ENCODE data around the gene ECHDC3.
"Not testable (repeated sequence)": the region's sequence is repeated elsewhere in the genome, so short reads cannot be mapped to it uniquely, and the experiment has no call there.

The ECHDC3 gene

DNA sequence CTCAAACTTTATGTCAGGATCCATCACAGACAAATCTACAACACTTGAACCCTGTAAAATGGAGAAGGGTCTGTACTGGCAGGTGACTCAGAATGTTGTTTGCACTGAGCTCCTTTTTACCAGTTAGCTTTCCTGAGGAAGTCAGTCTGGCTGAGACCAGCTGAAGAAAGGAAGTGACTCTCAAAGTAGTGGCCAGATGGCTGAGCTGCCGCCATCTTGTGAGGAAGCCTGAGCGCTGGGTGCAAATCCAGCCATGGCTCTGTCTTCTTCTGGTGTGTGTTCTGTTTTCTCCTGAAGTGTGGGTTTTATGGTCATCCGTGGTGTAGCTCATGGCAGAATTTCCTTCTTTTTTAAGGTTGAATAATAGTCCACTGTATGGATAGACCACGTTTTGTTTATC is 25.5 kb upstream of the ECHDC3 start:
- no peak for DNase-seq

DNA sequence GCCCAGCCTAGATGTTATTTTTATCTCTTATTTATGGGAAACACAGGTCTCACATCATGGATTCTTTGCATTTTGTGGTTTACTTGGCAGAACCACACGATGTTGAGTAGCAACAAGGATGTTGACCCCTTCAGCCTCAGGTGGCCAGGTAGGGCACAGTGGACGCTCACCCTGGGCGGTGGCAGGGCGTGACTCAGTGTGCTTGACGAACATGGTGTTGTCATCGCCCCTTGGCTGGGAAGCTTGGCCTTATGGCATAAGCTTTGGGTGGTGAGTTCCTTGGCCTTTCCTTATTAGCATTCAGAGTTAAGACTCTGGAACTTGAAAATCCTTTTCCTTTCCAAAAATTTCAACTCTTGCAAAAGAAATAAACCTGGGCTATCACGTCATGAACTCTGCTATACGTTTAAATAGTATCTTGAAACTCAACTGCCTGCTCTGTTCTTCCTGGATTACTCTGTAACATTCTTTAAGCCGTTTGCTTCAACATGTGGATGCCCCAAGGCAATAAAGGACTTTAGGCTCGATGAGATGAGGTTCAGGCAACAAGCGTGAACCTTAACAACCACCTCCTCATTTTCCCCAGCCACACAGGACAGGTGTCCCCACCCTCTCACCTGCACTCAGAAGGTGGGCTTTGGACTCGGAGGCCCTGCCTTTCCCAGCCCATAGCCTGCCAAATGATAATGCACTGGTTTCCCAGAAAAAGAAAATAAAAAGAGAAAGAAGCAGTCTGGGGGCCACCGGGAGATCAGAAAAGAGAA is 22.5 kb upstream of the ECHDC3 start:
- DNase-seq: no peak

DNA sequence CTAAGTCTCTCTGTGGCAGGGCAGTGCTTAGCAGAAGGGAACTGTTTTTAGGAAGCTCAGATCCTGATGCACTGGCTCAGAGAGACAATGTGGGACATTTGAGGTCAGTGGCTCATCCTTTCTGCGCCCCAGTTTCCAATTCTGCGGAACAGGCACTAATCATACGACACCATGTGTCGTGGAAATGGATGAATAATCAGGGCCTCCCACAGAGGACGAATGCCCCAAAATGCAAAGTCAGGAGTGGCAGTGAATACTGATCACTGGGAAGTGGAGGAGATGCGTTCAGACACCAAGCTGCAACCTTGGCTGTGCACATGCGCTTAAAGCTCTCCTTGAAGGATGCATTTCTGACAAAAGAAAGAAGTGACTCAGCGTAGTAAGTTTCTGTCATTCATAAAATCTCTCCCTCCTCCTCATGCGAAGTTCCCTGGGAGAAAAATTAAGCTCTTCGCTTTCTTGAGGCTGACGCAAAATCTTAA is 21.9 kb upstream of the ECHDC3 start:
- DNase-seq: no peak

DNA sequence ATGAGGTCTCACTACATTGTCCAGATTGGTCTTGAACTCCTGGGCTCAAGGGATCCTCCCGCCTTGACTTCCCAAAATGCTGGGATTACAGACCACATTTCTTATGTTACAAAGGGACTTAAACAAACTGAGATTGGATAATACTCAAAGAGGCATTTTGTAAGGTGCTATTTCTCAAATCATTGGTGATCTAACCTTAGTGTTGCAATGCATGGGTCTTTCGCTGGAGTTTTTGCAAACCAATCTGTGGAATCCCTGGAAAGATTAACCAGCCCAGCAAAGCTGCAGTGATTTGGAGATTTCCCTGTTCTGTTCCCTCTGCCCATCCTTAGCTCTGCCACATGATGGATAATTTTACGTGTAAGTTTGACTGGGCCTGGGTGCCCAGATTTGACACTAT is 20.4 kb upstream of the ECHDC3 start:
- no peak for DNase-seq

DNA sequence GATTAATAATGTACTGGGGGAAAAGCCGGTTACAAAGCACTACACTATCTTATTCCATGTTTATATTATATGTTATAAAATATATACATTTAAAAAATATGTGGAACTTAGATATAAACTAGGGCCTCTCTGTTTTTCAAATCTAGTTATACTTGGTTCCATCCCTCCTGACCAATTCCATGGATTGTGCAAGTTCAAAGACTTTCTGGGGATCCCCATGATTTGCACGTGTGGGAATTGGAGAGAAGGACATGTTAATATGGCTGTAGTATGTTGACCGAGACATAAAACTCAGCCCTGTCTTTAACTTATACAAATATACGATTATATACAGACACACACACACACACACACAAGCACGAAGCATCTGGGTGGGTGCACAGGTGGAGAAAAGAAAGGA is 18.8 kb upstream of the ECHDC3 start:
- DNase-seq: no peak

DNA sequence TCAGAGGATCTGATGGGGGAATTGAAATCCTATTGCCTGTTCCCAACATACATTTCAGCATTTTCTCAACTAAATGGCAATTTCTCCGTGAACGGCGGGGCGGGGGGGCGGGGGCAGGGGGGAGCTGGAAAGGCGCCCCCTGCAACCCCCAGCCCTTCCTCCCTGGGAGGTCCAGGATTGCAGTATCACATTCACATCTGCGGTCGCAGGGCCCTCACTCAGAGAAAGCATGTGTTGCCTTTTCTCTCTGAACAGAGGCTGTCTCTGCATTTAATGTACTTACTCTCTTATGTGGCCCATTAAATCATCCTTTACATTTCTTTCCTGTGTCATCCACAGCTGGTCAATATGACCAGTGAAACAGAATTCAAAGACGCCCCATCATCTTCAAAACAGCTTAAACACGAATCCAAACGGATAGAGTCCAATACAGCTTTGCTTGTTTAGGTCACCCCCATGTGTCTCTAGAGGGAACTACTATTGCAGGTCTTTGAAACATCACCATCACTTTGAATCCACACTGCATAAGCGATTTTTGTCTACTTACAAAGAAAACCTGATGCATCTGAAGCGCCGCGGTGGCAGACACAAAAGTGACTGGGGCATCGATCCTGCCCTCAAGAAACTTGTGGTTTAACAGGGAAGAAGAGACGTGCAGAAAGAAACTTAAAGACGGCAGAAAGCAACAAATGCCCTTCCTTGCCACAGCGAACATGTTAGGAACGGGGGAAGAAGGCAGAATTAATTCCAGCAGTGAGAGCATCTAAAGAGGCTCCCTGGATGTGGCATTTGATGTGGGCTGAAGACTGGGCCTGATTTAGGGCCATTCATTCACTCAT is 17.0 kb upstream of the ECHDC3 start:
- DNase-seq: no peak

DNA sequence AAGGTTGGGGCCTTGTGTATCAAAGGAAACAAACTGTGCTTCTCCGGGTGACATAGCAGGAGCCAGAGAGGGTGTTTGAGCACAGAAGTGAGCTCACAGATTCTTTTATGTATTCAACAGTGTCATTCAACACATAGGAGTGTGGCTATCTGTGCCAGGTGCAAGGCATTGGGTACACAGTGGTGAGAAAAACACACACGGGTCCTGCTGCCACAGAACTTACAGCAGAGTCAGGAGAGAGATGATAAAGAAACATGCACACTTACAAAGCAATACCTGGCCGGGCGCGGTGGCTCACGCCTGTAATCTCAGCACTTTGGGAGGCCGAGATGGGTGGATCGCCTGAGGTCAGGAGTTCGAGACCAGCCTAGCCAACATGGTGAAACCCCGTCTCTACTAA is 16.3 kb upstream of the ECHDC3 start:
- DNase-seq: no peak

DNA sequence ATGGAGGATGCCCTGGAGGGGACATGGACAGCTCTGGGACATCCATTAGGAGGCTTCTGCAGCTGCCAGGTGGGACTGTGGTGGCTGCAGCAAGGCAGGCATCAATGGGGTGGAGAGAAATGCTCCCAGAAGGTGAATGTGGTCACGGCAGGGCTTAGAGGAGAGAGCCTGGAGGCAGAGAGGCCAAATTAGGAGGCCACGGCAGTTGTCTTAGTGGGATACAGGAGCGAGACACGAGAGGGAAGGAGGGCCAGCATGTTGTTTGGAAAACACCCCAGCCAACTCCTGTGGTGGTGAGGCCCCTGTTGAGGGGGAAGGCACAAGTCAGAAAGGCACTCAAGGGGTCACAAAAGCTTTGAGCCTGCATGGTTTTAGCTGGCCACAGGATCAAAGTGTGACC is 14.6 kb upstream of the ECHDC3 start:
- no peak for DNase-seq

DNA sequence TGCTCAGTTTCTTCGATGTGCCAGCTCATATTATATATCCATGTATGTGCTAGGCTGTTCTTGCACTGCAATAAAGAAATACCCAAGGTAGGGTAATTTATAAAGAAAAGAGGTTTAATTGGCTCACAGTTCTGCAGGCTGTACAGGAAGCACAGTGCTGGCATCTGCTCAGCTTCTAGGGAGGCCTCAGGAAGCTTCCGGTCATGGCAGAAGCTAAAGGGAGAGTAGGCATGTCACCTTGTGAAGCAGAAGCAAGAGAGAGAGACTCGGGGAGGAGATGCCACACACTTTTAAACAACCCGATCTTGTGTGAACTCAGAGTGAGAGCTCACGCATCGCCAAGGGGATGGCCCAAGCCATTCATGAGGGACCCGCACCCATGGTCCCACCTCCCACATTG is 13.8 kb upstream of the ECHDC3 start:
- no peak for DNase-seq

DNA sequence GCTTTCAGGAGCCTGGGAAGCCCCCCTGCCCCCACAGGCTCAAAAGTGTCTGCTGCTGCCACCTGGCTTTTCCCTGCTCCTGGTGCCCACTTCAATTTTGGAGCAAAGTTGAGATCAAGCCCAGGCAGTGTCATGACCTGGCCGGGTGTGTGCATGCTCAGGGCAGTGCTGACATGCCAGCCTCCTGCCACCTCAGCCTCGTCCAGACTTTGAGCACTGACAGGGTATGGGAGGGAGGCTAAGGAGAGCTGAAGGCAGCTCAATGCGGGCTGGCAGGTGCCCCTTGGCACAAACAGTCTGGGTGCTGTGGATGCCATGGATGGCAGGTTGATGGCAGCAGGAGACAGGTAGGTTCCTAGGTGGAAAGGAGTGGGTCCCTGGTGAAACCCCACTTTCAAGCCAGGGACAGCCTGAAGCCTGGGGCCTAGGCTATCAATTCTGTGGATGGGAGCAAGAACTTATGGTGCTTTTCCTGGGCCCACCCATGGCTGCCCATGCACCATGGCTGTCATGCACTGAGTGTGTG is 12.3 kb upstream of the ECHDC3 start:
- no peak for DNase-seq

DNA sequence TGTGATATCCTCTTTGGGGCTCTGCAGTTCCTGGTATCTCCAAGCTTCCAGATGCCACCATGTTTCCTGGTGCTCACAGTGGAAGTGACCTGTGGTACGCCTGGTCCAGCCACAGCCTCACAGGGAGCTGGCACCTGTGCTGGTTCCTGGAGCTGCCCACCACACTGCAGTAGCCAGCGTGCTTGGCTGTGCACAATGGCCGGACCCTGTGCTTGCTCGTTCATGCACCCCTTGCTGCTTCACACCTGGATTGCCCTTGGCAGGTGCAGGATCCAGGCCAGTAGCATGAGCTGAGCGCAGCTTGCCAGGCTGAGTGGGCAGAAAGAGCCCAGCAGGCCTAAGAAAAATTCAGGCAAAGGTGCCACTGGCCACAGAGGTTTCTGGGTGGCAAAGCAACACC is 11.4 kb upstream of the ECHDC3 start:
- DNase-seq: no peak

DNA sequence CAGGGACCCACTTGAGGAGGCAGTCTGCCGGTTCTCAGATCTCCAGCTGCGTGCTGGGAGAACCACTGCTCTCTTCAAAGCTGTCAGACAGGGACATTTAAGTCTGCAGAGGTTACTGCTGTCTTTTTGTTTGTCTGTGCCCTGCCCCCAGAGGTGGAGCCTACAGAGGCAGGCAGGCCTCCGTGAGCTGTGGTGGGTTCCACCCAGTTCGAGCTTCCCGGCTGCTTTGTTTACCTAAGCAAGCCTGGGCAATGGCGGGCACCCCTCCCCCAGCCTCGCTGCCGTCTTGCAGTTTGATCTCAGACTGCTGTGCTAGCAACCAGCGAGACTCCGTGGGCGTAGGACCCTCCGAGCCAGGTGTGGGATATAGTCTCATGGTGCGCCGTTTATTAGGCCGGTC is 5.4 kb upstream of the ECHDC3 start:
- DNase-seq: not testable (repeated sequence)

DNA sequence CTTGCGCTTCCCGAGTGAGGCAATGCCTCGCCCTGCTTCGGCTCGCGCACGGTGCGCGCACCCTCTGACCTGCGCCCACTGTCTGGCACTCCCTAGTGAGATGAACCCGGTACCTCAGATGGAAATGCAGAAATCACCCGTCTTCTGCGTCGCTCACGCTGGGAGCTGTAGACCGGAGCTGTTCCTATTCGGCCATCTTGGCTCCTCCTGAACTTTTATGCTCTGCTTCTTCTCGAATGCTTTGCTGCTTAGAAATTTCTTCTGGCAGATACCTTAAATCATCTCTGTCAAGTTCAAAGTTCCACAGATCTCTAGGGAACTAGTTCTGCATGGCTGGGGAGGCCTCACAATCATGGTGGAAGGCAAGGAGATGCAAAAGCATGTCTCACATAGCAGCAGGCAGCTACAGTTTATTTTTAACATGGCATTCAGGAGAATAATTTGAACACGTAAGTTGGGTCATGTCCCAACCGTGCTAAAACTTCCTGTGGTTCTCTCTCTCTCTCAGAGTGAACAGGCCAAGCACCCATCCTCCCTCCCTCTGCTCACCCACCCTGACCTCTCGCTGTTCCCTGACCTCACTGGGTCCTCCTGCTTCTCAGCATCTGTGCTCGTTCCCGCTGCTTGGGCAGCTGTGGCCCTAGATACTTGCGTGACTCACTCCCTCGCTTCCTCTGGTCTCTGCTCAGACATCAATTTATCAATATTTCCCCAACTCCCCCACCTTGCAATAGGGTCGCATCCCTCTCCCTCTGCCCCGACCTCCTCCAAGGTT is 4.7 kb upstream of the ECHDC3 start:
- not testable (repeated sequence) for DNase-seq

DNA sequence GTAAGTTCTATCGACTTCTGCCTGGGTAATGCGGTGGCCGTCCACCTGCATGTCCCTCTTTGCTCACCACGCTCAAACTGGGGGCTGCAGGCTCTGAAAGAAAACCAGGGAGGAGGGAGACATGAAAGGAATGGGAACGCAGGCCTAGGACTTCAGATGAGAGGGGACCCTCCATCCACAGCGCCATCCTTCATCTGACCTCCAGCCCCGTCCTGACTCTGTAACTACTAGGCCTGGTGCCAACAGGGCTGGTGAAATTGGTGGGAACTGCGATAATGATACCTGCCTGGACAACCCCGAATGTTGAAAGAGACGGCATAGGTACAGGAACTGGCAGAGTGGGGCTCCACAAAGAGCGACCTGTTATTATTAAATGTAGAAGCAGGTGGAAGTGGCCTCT is 1.3 kb upstream of the ECHDC3 start:
- no peak for DNase-seq

DNA sequence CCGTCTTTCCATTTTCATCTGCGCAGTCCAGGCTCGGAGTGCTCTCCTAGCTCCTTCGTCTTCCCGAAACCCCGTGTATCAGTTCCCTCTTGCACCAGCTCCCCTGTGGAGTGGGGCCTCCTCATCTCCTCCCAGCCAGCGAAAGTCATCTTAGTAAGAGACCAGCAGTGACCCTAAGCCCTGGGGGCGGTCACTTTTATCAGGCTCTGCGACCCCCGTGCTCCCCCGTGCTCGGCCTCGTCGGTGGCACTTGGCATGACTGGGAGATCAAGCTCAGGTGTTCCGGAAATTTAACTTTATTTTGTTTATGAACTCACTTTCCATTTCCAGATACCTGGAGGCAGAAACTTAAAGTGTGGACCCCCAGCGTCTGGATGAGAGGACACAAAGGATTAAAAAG is 574 bp upstream of the ECHDC3 start:
- no peak for DNase-seq

DNA sequence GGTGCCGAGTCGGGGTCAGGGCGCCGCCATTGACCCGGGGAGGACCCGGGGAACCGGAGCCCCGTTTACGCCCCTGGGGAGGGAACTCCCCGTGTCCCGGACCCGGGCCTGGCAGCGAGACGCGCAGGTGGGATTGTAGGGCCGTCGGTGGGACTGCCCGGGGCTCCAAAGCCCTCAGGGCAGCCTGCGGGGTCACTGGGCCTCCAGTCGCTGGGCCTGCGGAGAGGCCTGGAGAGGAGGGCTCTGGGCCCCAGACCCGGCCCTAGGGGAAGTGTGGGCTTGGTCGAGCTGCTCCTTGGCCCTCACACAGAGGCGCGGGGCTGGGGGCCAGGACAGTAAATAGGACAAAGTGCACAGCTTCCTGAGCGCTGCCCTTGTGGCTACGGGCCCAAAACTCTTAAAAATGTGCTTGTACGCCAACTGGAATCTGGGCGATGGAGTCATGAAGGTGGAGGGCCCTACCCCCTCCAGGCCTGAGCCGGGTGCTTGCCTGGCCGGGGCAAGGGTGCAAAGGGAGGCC is 657 bp downstream of the ECHDC3 start:
- DNase-seq: no peak

DNA sequence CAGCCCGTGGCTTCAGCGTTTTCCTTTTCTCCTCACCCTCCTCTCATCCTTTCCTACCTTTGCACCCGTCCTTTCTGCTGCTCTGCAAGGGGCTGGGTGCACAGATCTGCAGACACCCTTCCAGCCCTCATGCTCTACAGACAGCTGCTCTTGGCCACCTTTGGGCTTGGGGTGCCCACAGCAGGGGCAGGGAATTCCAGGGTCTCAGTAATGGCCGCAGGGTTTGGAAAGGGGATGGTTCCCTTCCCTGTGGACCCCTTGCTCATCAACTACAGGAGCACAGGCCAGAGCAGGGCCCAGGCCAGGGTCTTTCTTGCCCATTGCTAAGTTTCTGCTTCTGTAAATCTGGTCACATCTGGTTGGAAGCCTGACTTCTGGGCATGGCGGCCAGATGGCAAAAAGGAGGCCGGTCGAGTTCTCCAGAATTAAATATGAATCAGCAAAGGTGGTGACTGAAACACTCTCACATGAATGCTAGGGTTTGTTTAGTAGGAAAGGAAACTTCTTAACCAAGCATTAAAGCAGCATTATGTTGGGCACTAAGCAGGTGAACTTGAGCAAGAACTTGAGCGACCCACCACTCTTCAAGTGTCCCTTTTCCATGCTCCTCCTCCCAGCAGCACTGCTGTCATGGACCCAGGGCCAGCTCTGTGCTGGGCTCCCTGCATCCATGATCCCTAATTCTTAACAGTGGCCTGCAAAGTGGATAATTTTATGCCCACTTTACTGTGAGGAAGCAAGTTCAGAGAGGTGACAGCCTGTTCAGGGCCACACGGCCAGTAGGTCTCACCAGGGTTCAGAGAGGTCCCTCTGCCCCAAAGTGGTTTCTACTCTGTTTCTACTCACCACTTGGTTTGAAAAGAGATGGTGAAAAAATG is 1.5 kb downstream of the ECHDC3 start:
- DNase-seq: no peak

DNA sequence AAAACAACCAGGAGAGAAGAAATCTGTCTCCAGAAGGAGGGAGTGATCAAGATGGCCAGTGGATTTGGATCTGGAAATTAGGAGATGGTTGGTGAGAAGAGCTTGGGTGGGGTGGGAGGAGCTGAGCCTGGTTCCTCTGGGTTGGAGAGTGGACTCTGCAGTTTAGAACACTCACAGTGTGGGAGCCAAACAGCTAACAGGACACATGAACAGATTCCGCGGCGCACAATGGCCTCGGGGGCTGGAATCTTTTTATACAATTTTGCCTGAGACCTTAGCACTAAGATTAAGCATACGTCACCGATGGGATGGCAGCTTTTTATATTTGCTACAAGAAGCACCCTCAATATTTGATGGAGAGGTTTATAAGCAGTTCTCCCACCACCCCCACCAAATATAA is 2.9 kb downstream of the ECHDC3 start:
- no peak for DNase-seq

DNA sequence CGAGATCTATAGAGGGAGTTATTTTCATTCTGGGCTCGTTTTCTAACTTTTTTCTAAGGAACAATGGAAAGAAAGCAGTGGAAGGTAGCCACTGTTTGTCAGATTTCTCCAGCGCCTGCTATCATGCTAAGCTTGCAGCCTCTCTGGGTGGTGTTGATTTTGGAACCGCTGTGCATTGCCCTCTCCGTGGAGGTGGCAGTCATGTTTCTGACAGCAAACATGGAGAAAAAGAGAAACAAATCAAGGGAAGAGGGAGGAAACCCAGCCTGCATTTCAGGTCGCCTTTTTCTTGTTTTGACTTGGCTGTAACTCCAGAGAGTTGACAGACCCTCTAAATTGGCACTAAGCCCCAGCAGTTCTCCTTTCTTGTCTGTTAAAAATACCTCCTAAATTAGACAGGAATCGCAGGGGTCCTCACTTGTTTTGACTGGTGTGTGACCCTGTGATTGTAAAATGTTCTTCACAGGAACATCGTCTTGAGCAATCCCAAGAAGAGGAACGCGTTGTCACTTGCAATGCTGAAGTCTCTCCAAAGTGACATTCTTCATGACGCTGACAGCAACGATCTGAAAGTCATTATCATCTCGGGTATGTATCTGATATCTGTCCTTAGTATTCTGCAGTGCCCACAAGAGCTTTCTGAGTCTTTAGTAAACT is 4.8 kb downstream of the ECHDC3 start:
- DNase-seq: no peak

DNA sequence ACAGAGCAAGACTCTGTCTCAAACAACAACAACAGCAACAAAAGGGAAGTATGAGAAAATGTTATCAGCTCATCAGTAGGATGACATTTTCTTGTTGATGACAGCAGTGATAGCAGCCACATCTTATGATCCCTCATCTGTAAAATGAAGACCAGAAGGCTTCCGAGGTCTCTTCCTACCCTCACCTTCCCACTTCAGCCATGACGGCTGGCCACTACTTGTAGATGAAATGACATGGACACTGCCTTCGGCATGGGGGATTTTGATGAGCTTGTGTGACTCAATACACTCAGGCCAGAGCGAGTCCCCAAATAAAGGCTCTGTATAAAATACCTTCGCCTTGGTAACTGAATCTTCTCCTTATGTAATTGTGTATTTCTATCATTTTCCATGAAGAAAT is 6.7 kb downstream of the ECHDC3 start:
- DNase-seq: no peak

DNA sequence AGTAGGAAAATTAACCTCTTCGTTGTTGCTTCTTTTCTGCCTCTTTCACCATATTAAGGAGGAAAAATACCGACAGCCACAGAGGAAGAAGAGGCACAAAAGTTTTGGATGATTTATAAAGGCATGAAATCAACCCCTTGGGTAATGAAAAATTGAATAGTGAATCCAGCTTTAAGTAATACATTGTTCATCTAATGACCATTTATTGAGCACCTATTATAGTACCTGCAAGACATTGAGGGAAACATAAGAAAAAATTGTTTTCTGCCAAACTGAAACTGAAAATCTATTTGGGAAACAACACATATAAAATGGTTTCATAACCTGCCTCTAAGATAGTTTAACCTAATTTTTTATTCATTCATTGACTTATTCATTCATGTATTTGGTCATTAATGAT is 8.2 kb downstream of the ECHDC3 start:
- DNase-seq: no peak

All from T-helper 9 cell (primary cell).